ENCODE measurements around the gene POLR2J3.
"Not testable (repeated sequence)": the region's sequence is repeated elsewhere in the genome, so short reads cannot be mapped to it uniquely, and the experiment has no call there.

GRCh38 chr7:102592477-102593019, 20.2 kb upstream of the POLR2J3 start:
- not testable (repeated sequence) for TF ChIP-seq CTCF (IDR thresholded peaks at IDR 0.05); ZFX (IDR thresholded peaks at IDR 0.05; ENCODE audit: borderline replicate concordance)
